Spleen (tissue), 11 donors: ENCODE results near the gene ZNF677. TPM values are rescaled to one million over a fixed set of nuclear protein-coding genes. Genes with fewer than 3 reads are reported as not detected.
A peak's percentile ranks its signal among the peaks of the same experiment; 100 is the strongest.
"Not testable (repeated sequence)": the region's sequence is repeated elsewhere in the genome, so short reads cannot be mapped to it uniquely, and the experiment has no call there.

Source experiments
- DNase-seq: peaks from one replicate; pipeline ENCODE4 v3.0.0-alpha.2; 2020
- H3K27ac ChIP-seq, 8 donors: fragments of 200-600 bp; sonication (generic) in 7 of 8; 1 replicate in 4 of 8; 2 replicates in 4 of 8; pipeline versions ENCODE4 v1.5.0 to v1.8.0; 2016 to 2021; ENCODE audit warnings: inconsistent platforms in 4 of 8, mild to moderate bottlenecking in 4 of 8, moderate library complexity in 1 of 8
- H3K27me3 ChIP-seq, 7 donors: fragments of 200-600 bp; sonication (generic) in 6 of 7; replicated peaks in 1 of 7; 1 replicate in 4 of 7; 2 replicates in 3 of 7; pipeline versions ENCODE4 v1.5.0 to v1.8.0; 2016 to 2021; ENCODE audit warnings: inconsistent platforms in 3 of 7, mild to moderate bottlenecking in 1 of 7
- H3K36me3 ChIP-seq, 6 donors: fragments of 200-600 bp; sonication (generic) in 5 of 6; 1 replicate in 4 of 6; 2 replicates in 2 of 6; pipeline versions ENCODE4 v1.5.0 to v1.8.0; 2016 to 2021; ENCODE audit warnings: inconsistent platforms in 2 of 6
- H3K4me1 ChIP-seq, 6 donors: fragments of 200-600 bp; sonication (generic) in 5 of 6; 1 replicate in 3 of 6; 2 replicates in 3 of 6; pipeline versions ENCODE4 v1.5.0 to v1.8.0; 2016 to 2021; ENCODE audit warnings: inconsistent platforms in 3 of 6
- H3K4me3 ChIP-seq, 8 donors: fragments of 200-600 bp; sonication (generic) in 7 of 8; 1 replicate in 4 of 8; 2 replicates in 4 of 8; pipeline versions ENCODE4 v1.5.0 to v1.8.0; 2016 to 2021; ENCODE audit warnings: inconsistent platforms in 4 of 8, mild to moderate bottlenecking in 4 of 8, moderate library complexity in 2 of 8
- H3K9me3 ChIP-seq, 8 donors: fragments of 200-600 bp; sonication (generic) in 7 of 8; 1 replicate in 4 of 8; 2 replicates in 4 of 8; pipeline versions ENCODE4 v1.5.0 to v1.8.0; 2016 to 2021; ENCODE audit warnings: inconsistent platforms in 4 of 8
- POLR2A ChIP-seq, 3 donors: fragments of 450-650 bp; IDR thresholded peaks; one replicate each; pipeline ENCODE4 v1.5.1; 2017; ENCODE audit warnings: antibody characterized with exemption in 3 of 3, mild to moderate bottlenecking in 1 of 3
- POLR2AphosphoS5 ChIP-seq, 3 donors: sonication (generic); formaldehyde crosslinking; IDR thresholded peaks; one replicate each; pipeline ENCODE4 v1.5.1; 2017; ENCODE audit warnings: antibody characterized with exemption in 3 of 3
- WGBS, 5 donors: extraction: QIAGEN DNeasy Blood & Tissue Kit in 3 of 5; methylation state at CpG; one replicate each; pipeline versions ENCODE4 v1.1.5 to v1.1.7; 2013 to 2018; 5-methylcytosine and 5-hydroxymethylcytosine counted together
- intact Hi-C: fragments of 100-400 bp; cut with DNase I; formaldehyde crosslinking; loops from one replicate; pipeline ENCODE4 v1.15.0; 2023; ENCODE audit warnings: low total_unique reads
- polyA plus RNA-seq, 3 donors: library from polyadenylated mRNA; stranded (reverse); fragments of 200-250 nt; gene quantifications; one replicate each; pipeline ENCODE4 v1.2.1, GENCODE V29; 2013
- total RNA-seq, 7 donors: library from RNA; depleted of rRNA in 3 of 7; stranded (reverse); fragments of >200 nt in 3 of 7; fragmentation: NEBNext Ultra II Directional in 4 of 7; extraction: Animal tissue kit (Norgen Biotek cat#: 25700) in 4 of 7; gene quantifications; one replicate each; pipeline versions ENCODE4 v1.1.0 to v1.2.1, GENCODE V29; 2016 to 2021
- TF ChIP-seq, protein P1 (sequence below), 11 experiments: fragments of 200-600 bp in 7 of 11; fragments of 450-650 bp in 4 of 11; sonication (generic) in 4 of 11; IDR thresholded peaks in 8 of 11; conservative IDR thresholded peaks in 3 of 11; 1 replicate in 7 of 11; 2 replicates in 4 of 11; pipeline versions ENCODE4 v1.4.0 to v1.8.0; 2016 to 2021; ENCODE audit warnings: antibody characterized with exemption in 11 of 11, inconsistent platforms in 4 of 11, mild to moderate bottlenecking in 1 of 11
- donor health status: healthy with polysubstance abuse.
- donor health status: DM: no; HTN: no; CAD: no; lungs with moderate emphysema.
- donor health status: DM: no; HTN: no; CAD: no.
- donor health status: Bipolar disorder and iron deficiency.
- donor health status: healthy.
- donor health status: DM: no; HTN: no; CAD: no.
- donor health status: DM: yes; HTN: yes; CAD: no.

The ZNF677 gene
- total and polyA plus RNA-seq, 10 donors: 8.3 to 30.2 (median 16.6) TPM

DNA sequence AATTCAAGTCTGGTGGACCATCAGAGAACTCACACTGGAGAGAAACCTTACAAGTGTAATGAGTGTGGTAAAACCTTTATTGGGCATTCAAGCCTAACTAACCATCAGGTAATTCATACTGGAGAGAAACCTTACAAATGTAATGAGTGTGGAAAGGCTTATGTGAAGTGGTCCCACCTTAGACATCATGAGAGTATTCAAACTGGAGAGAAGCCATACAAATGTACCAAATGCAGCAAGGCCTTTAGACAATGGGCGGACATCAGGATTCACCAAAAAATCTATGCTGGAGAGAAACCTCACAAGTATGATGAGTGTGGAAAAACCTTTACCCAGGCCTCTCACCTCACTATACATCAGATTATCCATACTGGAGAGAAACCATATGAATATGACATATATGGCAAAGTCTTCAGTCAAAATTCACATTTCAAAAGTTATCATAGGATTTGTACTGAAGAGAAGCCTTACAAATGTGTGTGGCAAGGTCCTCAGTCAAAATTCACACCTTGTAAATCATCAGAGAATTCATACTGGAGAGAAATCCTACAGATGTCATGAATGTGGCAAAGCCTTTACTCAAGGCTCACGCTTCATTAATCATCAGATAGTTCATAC is 41.9 kb downstream of the ZNF677 start:
- intact Hi-C loops: no loop called here
- Histone ChIP-seq H3K27me3 (no peaks in the 10 kb centered on the region), H3K9me3 (peaks cover 78 to 100% (median 100%) of the 10 kb centered on the region in 8 donors), H3K36me3 (peaks cover 31 to 47% (median 37%) of the 10 kb centered on the region in 6 donors), H3K27ac (no peak overlapping the region), H3K4me3 (peak overlapping the region in 1 of 8 donors; percentile 14), H3K4me1 (no peaks in the 10 kb centered on the region)
- WGBS, 5 donors: 94 to 100% (median 98%) methylated on average over 2 of the region's 2 CpGs
- no peak for DNase-seq
- TF ChIP-seq POLR2AphosphoS5 (IDR thresholded peaks at IDR 0.05): no peak
- TF ChIP-seq, protein P1, sequence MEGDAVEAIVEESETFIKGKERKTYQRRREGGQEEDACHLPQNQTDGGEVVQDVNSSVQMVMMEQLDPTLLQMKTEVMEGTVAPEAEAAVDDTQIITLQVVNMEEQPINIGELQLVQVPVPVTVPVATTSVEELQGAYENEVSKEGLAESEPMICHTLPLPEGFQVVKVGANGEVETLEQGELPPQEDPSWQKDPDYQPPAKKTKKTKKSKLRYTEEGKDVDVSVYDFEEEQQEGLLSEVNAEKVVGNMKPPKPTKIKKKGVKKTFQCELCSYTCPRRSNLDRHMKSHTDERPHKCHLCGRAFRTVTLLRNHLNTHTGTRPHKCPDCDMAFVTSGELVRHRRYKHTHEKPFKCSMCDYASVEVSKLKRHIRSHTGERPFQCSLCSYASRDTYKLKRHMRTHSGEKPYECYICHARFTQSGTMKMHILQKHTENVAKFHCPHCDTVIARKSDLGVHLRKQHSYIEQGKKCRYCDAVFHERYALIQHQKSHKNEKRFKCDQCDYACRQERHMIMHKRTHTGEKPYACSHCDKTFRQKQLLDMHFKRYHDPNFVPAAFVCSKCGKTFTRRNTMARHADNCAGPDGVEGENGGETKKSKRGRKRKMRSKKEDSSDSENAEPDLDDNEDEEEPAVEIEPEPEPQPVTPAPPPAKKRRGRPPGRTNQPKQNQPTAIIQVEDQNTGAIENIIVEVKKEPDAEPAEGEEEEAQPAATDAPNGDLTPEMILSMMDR (IDR thresholded peaks at IDR 0.05 in 8 of 11, conservative IDR thresholded peaks at IDR 0.05 in 3 of 11): no peak

DNA sequence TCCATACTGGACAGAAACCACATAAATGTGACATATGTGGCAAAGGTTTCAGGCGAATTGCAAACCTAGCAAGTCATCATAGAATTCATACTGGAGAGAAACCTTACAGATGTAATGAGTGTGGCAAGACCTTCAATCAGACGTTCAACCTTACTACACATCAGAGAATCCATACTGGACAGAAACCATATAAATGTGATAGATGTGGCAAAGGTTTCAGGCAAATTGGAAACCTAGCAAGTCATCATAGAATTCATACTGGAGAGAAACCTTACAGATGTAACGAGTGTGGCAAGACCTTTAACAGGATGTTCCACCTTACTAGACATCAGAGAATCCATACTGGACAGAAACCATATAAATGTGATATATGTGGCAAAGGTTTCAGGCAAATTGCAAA is 43.1 kb downstream of the ZNF677 start:
- H3K4me3 ChIP-seq, H3K27ac ChIP-seq, H3K27me3 ChIP-seq, intact Hi-C loops, DNase-seq, H3K4me1 ChIP-seq: not testable (repeated sequence)
- Histone ChIP-seq H3K9me3 (peaks cover 69 to 100% (median 100%) of the 10 kb centered on the region in 8 donors), H3K36me3 (peaks cover 34 to 60% (median 50%) of the 10 kb centered on the region in 6 donors)
- WGBS, 5 donors: 82 to 99% (median 94%) methylated on average over 3 of the region's 3 CpGs

DNA sequence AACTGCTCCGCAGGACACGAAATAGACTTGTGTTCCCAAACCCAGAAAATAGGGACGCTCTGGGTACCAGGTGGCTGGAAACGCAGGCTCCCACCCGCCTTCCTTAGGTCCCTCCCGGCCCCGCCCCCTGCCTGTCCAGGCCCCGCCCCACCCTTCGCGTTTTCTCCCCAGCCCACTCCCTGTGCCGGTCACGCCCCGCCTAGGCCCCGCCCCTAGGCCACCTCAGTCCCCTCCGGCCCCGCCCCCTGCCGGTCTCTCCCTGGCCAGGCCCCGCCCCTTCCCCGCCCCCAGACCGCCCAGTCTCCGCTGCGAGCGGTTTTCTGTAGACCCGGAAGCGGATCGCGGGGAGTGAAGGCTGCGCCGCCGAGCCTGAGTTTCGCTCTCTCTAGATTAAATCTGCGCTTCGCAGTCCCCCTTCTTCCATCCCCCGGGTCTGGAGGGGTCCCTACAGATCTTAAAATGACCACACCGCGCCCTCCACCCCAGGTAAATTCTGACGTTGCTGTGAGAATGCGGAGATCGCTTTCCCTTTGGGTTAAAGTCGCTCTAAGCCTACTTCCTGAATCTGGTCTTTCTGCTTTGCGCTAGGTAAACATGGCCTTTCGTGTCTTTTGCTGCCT is 57.8 kb downstream of the ZNF677 start:
- TF ChIP-seq POLR2A (IDR thresholded peaks at IDR 0.05) (peak in 1 of 3 donors; percentile 64), POLR2AphosphoS5 (IDR thresholded peaks at IDR 0.05) (peak; percentile 81 to 93 (median 89))
- TF ChIP-seq, protein P1 (IDR thresholded peaks at IDR 0.05 in 8 of 11, conservative IDR thresholded peaks at IDR 0.05 in 3 of 11): peak in 2 of 11 experiments; percentile 9 to 12
- intact Hi-C loops: loop anchor here (5.0 to 10.0 kb wide), 2 partner anchors 168 to 550 kb away; partner anchors contain the start of gene ZNF525
- Histone ChIP-seq H3K36me3 (peaks cover 5 to 41% (median 29%) of the 10 kb centered on the region in 6 donors), H3K4me1 (peaks cover 4 to 45% (median 28%) of the 10 kb centered on the region in 6 donors), H3K27me3 (no peaks in the 10 kb centered on the region), H3K4me3 (peak overlapping the region; percentile 60 to 86 (median 70)), H3K9me3 (peaks cover 7 to 62% (median 43%) of the 10 kb centered on the region in 8 donors), H3K27ac (peak overlapping the region; percentile 86 to 98 (median 94))
- WGBS, 5 donors: 0 to 7% (median 2%) methylated on average over 33 to 42 of the region's 42 CpGs
- peak; percentile 99 for DNase-seq

DNA sequence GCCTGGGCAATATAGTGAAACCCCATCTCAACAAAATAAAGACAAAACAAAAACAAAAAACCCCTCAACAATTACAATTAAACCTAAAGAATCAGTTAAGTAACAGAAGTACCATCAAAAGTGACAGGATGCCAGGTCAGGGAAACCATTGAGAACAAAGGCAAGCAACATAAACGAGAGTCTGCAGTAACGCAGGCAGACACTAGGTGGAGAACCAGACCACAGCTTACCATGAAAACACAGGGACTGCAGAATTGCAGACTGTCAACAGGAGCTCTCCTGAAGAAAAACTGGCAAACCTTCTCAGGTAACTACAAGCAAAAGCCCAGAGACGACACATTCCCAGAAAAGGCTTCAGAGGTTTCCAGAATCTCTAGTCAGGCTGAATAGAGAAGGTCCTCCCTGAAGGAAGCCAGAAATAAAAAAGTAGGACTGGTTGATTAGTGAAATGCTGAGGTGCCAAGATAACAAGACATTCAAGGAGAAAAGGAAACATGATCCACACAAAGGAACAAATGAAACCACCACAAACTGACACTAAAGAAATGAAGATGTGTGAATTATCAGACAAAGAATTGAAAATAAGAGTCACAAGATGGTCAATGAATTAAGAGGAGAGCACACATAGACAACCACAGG is 59.3 kb downstream of the ZNF677 start:
- Histone ChIP-seq H3K27ac (no peak overlapping the region), H3K27me3 (no peaks in the 10 kb centered on the region), H3K9me3 (peaks cover 3 to 59% (median 34%) of the 10 kb centered on the region in 8 donors), H3K4me3 (no peak overlapping the region), H3K36me3 (peaks cover 0 to 38% (median 19%) of the 10 kb centered on the region in 6 donors), H3K4me1 (peaks cover 4 to 48% (median 30%) of the 10 kb centered on the region in 6 donors)
- intact Hi-C loops: loop anchor here (5.0 to 10.0 kb wide), 2 partner anchors 169 to 552 kb away; partner anchors contain the start of gene ZNF525
- DNase-seq: peak; percentile 75
- TF ChIP-seq, protein P1 (IDR thresholded peaks at IDR 0.05 in 8 of 11, conservative IDR thresholded peaks at IDR 0.05 in 3 of 11): peak; percentile 76 to 95 (median 90)
- TF ChIP-seq POLR2A (IDR thresholded peaks at IDR 0.05): no peak
- WGBS, 5 donors: 0 to 3% (median 0%) methylated on average over 3 of the region's 3 CpGs
